GM12801 (cell line): ENCODE measurements around the gene NKD2.

Experiments used
- CTCF ChIP-seq: IDR thresholded peaks from one replicate; pipeline ENCODE4 v1.5.1; 2011; ENCODE audit warnings: control low read depth; ENCODE audit not compliant: insufficient read length; ENCODE audit errors: extremely low read depth

NKD2 gene

DNA sequence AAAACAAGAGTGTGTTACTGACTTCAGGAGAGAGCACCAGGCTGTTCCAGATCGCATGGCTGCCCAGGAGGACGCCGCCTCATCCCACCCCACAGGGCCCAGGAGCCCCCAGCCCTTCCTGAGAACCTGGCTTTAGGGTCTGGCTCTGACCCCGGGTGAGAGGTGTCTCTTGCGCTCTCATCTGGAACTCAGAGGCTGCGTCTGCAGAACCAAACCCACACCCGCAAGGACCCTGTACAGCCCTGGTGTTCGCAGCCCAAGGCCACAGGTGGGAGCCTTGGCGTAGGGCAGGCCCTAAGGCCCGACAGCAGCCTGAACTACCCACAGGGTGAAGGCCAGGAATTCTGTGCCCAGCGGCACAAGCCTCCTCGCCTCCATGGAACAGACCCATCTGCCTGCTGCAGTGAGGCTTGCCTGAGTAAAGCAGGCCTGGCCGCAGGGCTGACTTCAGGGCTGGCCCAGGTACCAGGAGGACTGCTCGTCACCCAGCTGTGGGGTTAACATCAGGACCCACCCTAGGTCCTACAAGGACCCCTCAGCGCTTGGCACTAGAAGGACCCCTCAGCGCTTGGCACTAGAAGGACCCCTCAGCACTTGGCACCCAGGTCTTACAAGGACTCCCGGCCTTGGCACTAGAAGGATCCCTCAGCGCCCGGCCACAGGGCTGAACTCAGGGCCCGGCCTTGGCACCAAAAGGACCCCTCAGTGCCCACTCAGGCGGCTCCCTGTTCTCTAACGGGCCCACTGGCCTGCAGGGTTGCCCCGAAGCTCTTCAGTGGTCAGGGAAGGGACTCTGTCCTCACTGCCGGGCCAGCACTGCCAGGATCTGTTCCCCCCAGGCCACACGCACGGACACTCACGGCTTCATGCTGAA lies 48.2 kb downstream of the NKD2 start:
- no peak for TF ChIP-seq CTCF

DNA sequence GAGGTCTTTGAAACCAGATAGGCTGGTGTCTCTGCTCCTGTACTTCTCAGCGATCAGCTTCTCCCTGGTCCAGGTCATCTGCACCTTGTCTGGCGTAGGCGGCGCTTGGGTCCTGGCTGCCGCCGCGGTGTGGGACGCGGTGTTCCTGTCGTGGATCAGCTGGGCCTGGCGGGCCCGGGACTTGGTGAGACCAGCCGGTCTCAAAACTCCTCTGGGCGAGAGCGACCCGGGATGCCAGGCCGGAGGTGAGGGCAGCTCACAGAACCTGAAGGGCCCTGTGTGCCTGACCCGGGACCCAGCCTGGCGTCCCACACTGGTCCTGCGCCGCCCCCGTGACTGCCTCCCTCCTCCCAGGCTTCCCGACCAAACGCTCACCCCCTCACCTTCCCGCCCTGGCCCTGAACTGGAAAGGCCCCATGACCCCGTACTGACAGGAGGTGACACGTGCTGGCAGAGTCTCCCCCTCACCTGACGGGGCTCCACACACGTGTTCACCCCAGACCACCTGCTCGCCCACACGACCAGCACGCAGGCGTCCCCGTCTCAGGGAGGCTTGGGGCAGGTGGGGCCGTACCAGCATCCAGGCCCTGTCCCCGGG lies 49.0 kb downstream of the NKD2 start:
- TF ChIP-seq CTCF = no peak

- no peak for TF ChIP-seq CTCF
Measured at GRCh38 chr5:1058083-1058945, 49.7 kb downstream of the NKD2 start.

GRCh38 chr5:1058988-1059883 lies 50.6 kb downstream of the NKD2 start:
- TF ChIP-seq CTCF = no peak

GRCh38 chr5:1059884-1060263 lies 51.3 kb downstream of the NKD2 start:
- no peak for TF ChIP-seq CTCF

GRCh38 chr5:1060535-1060981 lies 52.0 kb downstream of the NKD2 start:
- no peak for TF ChIP-seq CTCF
